ENCODE data around the gene SH2D3C. TPM values are rescaled to one million over a fixed set of nuclear protein-coding genes. Genes with fewer than 3 reads are reported as not detected.

SH2D3C gene
- total and polyA plus RNA-seq, 2 of the 4 experiments (the other 2 are of a cell fraction), result under 0.01 to 0.24 TPM

DNA sequence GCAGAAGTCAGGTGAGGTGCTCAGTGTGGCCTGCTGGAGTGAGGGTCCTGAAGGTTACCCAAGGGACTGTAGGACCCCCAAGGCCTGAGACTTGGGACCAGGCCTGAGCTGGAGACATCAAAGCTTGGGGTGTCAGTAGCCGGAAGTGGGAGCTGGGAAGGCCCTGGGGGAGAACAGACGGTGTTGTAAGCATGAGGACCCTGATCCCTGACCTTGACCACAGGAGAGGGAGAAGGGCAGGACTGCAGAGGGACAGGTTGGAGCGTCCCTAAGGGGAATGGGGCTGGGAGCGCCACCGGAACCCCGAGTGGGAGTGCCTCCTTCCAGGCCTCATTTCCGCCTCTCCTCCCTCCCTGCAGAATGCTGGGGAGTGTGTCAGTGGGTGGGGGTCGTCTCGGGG is 62.1 kb downstream of the SH2D3C start:
- no peak overlapping the region for H2BK15ac ChIP-seq (ENCODE audit: low read depth, low read length)
- no peak overlapping the region for H3K14ac ChIP-seq (replicated peaks; ENCODE audit: low read depth, low read length)
- H3K23ac ChIP-seq (ENCODE audit: low read depth, low read length), result no peak overlapping the region
- no peaks in the 10 kb centered on the region for H3K36me3 ChIP-seq (ENCODE audit: control insufficient read depth, insufficient read depth, low read length)
- H4K8ac ChIP-seq (ENCODE audit: low read depth in 2 of 2, low read length in 2 of 2), result peak overlapping the region; percentile 26 to 63; a peak in 3 of 4 replicates
- no peak overlapping the region for H4K91ac ChIP-seq (ENCODE audit: insufficient read depth, low read depth, low read length)
- peaks cover 7% of the 10 kb centered on the region for H4K20me1 ChIP-seq (ENCODE audit: insufficient read depth, low read length)
- WGBS, 2 experiments (ENCODE audit: extremely low coverage in 2 of 2, insufficient read length in 1 of 2), result 90% methylated on average over 2 of the region's 9 CpGs; no CpG with 5 or more reads in 1 of the 2 experiments
- H2AK9ac ChIP-seq (replicated peaks; ENCODE audit: low read depth, low read length, poor library complexity), result peak overlapping the region; percentile 65
- TF ChIP-seq CHD1 (IDR thresholded peaks at IDR 0.05; ENCODE audit: low read depth, low read length) (no peak), MAZ (IDR thresholded peaks at IDR 0.05; ENCODE audit: borderline replicate concordance, low read depth, low read length) (no peak), RCOR1 (IDR thresholded peaks at IDR 0.05; ENCODE audit: insufficient replicate concordance, low read length) (no peak), FOS (IDR thresholded peaks at IDR 0.05; ENCODE audit: low read depth, low read length) (no peak), MXI1 (IDR thresholded peaks at IDR 0.05; ENCODE audit: borderline replicate concordance, low read depth, low read length) (no peak), NFE2L2 (IDR thresholded peaks at IDR 0.05; ENCODE audit: low read depth, low read length) (no peak), MAFK (IDR thresholded peaks at IDR 0.05; ENCODE audit: low read depth, low read length) (no peak), BHLHE40 (IDR thresholded peaks at IDR 0.05; ENCODE audit: low read depth, low read length) (no peak), RFX5 (IDR thresholded peaks at IDR 0.05; ENCODE audit: low read depth, low read length) (no peak), CEBPB (IDR thresholded peaks at IDR 0.05; ENCODE audit: low read depth, low read length) (no peak), POLR2A (IDR thresholded peaks at IDR 0.05; ENCODE audit: low read depth, low read length) (no peak), RAD21 (IDR thresholded peaks at IDR 0.05; ENCODE audit: low read length) (no peak), SMC3 (IDR thresholded peaks at IDR 0.05; ENCODE audit: low read depth, low read length) (no peak)
- TF ChIP-seq, protein P1, sequence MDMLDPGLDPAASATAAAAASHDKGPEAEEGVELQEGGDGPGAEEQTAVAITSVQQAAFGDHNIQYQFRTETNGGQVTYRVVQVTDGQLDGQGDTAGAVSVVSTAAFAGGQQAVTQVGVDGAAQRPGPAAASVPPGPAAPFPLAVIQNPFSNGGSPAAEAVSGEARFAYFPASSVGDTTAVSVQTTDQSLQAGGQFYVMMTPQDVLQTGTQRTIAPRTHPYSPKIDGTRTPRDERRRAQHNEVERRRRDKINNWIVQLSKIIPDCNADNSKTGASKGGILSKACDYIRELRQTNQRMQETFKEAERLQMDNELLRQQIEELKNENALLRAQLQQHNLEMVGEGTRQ (IDR thresholded peaks at IDR 0.05; ENCODE audit: low read depth, low read length), result no peak
- TF ChIP-seq, protein P2, sequence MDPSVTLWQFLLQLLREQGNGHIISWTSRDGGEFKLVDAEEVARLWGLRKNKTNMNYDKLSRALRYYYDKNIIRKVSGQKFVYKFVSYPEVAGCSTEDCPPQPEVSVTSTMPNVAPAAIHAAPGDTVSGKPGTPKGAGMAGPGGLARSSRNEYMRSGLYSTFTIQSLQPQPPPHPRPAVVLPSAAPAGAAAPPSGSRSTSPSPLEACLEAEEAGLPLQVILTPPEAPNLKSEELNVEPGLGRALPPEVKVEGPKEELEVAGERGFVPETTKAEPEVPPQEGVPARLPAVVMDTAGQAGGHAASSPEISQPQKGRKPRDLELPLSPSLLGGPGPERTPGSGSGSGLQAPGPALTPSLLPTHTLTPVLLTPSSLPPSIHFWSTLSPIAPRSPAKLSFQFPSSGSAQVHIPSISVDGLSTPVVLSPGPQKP (IDR thresholded peaks at IDR 0.05; ENCODE audit: borderline replicate concordance, low read depth, low read length), result no peak
- TF ChIP-seq, protein P3, sequence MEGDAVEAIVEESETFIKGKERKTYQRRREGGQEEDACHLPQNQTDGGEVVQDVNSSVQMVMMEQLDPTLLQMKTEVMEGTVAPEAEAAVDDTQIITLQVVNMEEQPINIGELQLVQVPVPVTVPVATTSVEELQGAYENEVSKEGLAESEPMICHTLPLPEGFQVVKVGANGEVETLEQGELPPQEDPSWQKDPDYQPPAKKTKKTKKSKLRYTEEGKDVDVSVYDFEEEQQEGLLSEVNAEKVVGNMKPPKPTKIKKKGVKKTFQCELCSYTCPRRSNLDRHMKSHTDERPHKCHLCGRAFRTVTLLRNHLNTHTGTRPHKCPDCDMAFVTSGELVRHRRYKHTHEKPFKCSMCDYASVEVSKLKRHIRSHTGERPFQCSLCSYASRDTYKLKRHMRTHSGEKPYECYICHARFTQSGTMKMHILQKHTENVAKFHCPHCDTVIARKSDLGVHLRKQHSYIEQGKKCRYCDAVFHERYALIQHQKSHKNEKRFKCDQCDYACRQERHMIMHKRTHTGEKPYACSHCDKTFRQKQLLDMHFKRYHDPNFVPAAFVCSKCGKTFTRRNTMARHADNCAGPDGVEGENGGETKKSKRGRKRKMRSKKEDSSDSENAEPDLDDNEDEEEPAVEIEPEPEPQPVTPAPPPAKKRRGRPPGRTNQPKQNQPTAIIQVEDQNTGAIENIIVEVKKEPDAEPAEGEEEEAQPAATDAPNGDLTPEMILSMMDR (conservative IDR thresholded peaks at IDR 0.05; ENCODE audit: low read depth, low read length), result no peak
- H3K9me1 ChIP-seq (ENCODE audit: insufficient read depth, low read length), result no peaks in the 10 kb centered on the region; the same call in 1 of the 2 replicates
- peak overlapping the region; percentile 22; the same call in 1 of the 2 replicates for H3K9ac ChIP-seq (ENCODE audit: low read depth, low read length)
- no peak overlapping the region for H3K18ac ChIP-seq (ENCODE audit: low read depth, low read length)
- no peak overlapping the region for H2BK5ac ChIP-seq (ENCODE audit: low read depth, low read length, poor library complexity, severe bottlenecking)
- BruUV-seq (replicated peaks), result no TSS peak
- no peak overlapping the region for H3K56ac ChIP-seq (ENCODE audit: extremely low read depth, insufficient read depth, low read length)
- peak overlapping the region; percentile 99 for H2AFZ ChIP-seq (replicated peaks; ENCODE audit: low read length, poor library complexity)
- no peak for ATAC-seq (ENCODE audit: low read depth)
- H3K79me1 ChIP-seq (ENCODE audit: low read depth in 1 of 2, low read length in 2 of 2), result peaks cover 2 to 14% of the 10 kb centered on the region in 2 experiments; a peak in 3 of 4 replicates
- no peaks in the 10 kb centered on the region for H3K27me3 ChIP-seq (ENCODE audit: control insufficient read depth, insufficient read depth, low read length)
- no peak overlapping the region for H3K4me2 ChIP-seq (ENCODE audit: low read depth, low read length)
- peak overlapping the region; percentile 51 for H4K5ac ChIP-seq (ENCODE audit: low read depth, low read length)
- no peak overlapping the region for H2BK20ac ChIP-seq (ENCODE audit: low read depth, low read length)
- no peak overlapping the region for H3K4me3 ChIP-seq (ENCODE audit: insufficient read depth, low read depth, low read length)
- ChIA-PET POLR2A (ENCODE audit: unreplicated experiment) (no interaction called here), CTCF (no interaction called here)
- H2BK120ac ChIP-seq (ENCODE audit: low read depth, low read length), result no peak overlapping the region
- dilution Hi-C loops (cut with HindIII; ENCODE audit: low sequenced_read_pairs, unreplicated experiment) (no loop called here), intact Hi-C loops (cut with micrococcal nuclease) (no loop called here), in situ Hi-C loops (cut with MboI; ENCODE audit: low sequenced_read_pairs) (no loop called here)
- no peak overlapping the region for H2AK5ac ChIP-seq (ENCODE audit: low read depth, low read length)
- no peak for DNase-seq
- H3K4me1 ChIP-seq (ENCODE audit: control insufficient read depth, insufficient read depth, low read length), result peaks cover 7% of the 10 kb centered on the region
- no peaks in the 10 kb centered on the region for H3K9me3 ChIP-seq (ENCODE audit: control insufficient read depth, insufficient read depth, low read length)
- no peak overlapping the region for H3K27ac ChIP-seq (ENCODE audit: insufficient read depth, low read length)
- H3K4ac ChIP-seq (ENCODE audit: low read depth, low read length), result 0 out of 2 replicates have a peak overlapping the region, but pooled peaks have one; percentile 1

Data from IMR-90 (cell line).